ENCODE results near the gene P2RX7.

P2RX7 gene

DNA sequence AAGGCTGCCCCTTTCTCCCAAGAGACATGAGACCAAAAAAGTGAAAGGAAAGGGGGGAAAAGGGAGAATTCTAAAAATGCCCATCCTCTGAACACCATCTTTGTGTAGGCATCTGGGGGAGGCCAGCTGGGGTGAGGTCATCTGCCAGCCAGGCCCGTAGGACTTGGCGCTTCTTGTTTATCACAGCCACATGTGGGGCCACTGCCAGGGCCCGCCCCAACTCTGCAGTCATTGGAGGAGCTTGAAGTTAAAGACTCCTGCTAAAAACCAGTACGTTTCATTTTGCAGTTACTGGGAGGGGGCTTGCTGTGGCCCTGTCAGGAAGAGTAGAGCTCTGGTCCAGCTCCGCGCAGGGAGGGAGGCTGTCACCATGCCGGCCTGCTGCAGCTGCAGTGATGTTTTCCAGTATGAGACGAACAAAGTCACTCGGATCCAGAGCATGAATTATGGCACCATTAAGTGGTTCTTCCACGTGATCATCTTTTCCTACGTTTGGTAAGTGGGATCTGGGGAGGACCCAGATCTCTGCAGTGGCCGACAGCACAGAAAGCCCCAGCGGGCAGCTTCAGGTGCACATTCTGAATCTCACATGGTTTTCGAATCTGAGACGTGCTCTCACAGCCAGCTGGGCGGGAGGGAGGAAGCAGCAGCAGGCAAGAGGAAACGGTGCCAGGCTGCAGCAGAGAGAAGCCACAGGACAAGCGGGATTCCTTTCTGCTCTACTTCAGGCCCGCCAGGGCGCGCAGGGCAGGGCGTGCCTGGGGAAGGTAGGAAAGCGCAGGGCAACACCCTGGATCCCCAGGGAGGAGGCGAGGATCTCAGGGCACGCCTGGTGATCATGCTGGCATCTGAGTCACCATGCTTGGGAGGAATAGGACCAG, at the start of gene P2RX7:
Gene P2RX7, plus strand, starts transcription at position 276 of the 881 bp plus-strand sequence. Its CDS starts 95 bp downstream, at position 371.
- peak; percentile 91 for DNase-seq (ENCODE audit: low spot score)

DNA sequence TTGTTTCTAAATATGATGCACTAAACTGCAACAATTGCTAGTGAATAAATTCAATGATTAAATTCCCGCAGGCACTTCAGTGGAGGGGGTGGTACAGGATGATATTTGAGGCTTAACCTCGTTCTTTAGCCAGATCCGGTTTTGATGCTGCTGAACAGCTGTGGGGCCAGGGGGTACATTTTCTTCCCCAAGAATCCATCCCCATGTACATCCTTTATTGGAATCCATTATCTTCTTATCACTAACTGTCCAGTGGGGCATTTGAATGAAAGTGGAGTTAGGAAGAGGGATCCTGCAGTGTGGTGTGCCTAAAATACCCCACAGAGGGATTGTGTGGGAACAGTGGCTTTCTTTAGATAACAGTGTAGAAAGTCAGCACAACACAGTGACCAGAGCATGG, 48.4 kb upstream of the P2RX7 start:
- DNase-seq (ENCODE audit: low spot score), result no peak

DNA sequence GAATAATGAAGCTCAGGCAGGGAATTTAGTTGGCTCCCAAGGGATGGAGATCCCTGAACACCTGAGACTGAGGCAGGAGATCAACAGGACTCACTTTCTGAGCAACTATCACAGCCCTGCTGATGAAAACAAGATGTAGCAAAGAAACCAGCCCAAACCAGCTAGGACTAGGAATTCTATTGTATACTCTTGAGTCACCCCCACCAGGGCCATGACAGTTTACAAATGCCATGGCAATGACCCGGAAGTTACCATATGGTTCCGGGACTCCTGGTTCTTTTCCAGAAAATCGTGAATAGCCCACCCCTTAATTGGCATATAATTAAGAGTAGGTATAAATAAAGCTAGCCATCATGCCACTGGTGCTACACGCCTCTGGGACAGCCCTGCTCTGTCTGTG, 47.6 kb upstream of the P2RX7 start:
- DNase-seq (ENCODE audit: low spot score), result no peak

- no peak for DNase-seq (ENCODE audit: low spot score)
Observed at GRCh38 chr12:121085506-121086353, 46.9 kb upstream of the P2RX7 start.

DNA sequence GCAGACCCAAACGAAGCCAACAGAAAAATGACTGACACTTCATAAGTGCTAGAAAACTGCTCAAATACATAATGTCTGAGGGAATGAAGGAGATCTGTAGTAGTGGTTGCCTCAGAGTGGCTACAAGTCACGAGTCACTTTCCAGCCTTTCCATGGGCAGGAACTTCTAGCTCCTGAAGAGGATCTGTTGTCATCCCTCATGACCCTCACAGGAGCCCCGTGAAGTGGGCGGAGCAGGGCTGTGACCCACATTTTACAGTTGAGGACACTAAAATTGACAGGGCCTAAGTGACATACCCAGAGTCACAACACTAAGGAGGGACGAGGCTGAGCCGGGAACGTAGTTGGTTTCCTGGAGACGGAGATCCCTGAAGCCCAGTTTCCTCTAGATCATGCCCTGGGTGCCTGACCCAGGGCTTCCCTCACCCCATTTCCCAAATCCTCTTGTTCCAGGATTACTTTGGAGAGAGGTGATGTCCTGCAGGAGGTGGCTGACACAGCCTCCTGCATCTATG, 45.8 kb upstream of the P2RX7 start:
- DNase-seq (ENCODE audit: low spot score), result no peak

DNA sequence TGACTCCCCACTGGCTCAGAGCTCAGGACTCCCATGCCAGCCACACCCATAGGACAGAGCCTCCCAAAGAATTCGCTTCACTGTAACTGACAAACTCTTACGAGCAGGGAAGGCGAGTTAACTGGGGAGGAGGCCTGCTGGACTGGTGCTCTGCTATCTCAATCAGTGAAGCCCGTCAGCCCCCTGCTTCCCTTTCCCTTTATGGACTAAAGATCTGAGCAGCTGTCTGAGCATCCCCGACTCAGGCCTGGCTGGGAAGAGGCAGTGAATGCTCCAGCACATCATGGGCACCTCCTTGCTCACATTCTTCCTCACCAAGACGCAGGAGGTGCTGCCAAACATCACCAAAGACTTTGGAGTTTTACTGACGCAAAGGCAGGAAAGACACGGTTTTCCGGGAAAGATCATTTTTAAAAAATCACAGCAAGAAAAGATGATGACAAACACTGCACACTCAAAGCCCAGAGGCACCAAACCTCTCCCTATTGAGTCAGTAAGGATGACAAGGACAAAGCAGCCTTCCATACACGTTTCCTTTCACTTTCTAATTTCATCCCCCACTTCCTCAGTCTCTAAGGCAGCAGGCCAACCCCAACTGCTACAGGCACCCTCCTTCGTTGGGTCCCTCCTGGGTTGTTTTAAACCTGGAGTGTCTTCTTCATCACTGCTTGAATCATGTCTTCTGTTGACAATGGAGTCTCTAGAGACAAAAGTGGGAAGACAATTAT, 45.0 kb upstream of the P2RX7 start:
- no peak for DNase-seq (ENCODE audit: low spot score)

DNA sequence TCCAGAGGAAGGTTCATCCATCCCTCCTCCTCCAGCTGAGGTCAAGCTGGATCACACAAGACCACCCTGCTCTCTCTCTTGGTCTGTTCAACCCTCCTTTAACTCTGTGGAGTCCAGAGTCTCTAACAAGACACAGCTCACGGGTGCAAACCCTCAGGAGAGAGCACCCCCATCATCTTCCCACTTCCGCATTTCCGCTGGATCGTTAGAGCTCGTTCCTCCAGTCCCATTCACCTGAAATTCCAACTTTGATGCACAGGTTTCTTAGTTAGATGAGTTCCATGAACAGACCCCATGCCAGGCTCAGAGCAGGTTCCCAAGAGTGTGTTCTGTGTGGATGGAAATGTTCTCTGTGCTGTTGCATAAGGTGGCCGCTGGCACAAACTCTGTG, 44.5 kb upstream of the P2RX7 start:
- DNase-seq (ENCODE audit: low spot score), result no peak

DNA sequence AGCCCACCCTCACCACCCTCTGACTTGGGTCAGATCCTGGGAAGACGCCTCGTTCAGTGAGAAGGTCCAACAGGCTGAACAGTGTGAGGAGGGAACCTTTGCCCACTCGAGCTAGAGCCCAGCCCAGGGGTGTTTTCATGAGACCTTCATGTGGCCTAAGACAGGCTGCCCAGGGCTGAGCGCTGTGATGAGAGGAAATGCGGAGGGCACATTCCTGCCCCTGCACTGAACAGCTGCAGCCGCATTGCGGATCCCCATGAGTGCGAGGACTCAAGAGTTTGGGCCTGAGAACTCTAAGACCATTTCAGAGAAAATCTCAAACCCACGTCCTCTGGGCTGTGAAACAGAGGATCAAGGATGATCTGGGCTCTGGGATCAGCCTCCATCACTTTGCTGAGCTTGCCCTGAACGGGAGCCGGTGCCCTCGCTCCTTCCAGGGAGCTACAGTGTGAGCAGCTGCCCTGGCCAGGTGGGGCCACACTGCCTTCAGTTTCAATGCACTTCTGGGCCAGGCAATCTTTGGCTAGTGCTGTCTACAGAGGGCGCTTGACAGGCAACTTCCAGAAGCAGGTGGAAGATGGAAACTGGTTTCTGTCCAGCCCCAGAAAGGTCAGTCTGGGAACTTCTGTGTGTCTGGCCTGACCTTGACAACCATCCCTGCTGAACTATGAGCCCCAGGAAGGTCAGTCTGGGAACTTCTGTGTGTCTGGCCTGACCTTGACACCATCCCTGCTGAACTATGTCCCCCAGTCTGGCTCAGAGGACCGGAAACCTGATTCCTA, 43.5 kb upstream of the P2RX7 start:
- no peak for DNase-seq (ENCODE audit: low spot score)

DNA sequence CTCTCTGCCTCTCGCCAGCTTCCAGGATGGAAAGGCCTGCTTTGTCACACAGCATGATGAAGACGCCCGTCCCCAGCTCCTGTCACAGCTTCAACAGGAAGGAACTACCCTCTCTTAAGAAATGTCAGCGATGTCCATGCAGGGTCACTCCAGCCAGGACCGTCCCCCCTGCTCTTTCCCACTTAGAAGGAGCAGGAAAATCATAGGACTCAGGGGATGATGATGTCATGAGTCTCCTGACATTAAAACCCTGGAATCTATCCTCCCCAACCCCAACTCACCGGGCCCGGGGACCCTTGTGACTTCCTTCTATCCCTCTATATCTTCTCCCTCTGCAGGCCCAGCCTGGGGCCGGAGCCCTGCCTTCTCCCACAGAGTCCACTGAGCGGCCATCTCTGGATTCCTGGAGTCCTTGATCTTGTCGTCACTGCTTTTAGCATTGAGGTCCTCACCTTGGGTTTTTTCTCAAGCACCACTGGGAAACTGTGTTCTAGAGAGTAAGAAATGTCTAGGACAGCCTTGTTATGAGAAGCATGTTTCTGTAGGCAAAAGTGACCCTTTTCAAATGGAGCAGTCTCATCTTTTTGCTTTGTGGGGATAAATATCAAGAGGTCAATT, 42.8 kb upstream of the P2RX7 start:
- no peak for DNase-seq (ENCODE audit: low spot score)

DNA sequence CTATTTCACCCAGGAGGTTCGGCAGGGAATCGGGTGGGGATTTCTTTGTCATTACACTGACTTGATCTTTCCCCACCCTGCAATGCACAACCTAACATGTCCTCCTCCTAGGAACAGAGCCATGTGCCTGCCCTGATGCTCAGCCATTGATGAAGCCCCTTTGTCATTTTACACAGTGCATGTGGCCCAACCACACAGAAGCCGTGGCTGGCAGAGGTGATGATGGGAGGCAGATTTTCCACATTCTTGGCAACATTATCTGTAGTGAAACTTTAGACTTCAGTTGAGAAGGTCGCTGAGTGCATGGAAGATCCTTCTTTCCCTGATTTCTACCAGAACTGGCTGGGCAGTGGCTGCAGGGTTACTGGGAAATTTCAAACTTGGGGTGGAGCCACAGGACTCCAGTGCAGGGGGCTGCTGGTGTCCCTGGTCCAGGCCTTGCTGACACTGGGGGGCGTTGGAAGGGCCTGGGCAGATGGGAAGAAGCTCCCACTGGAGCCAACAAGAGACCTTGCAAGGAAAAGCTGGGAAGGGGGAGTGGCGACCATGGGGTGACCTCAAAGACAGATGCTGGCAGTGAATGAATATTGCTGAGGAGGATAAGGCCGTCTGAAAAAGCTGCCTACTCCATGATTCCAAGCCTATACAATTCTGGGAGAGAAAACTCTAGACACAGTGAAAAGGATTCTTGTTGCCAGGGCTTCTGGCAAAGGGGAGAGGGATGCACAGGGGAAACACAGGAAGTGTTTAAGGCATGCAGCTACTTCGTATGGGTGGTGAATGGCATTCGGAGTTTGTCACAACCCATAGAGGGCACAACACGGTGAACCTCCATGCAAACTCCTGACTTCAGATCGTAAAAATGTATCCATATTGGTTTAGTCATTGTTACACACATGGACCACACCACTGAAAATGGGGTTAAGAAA, 41.8 kb upstream of the P2RX7 start:
- no peak for DNase-seq (ENCODE audit: low spot score)

- DNase-seq (ENCODE audit: low spot score), result no peak
Observed at GRCh38 chr12:121092034-121092433, 40.6 kb upstream of the P2RX7 start.

DNA sequence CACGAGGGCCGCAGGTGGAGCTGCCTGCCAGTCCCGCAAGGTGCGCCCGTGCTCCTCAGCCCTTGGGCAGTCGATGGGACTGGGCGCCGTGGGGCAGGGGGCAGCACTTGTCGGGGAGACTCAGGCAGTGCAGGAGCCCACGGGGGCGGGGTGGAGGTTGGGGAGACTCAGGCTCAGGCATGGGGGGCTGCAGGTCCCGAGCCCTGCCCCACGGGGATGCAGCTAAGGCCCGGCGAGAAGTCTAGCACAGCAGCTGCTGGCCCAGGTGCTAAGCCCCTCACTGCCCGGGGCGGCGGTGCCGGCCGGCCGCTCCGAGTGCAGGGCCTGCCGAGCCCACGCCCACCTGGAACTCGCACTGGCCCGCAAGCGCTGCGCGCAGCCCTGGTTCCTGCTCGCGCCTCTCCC, 39.2 kb upstream of the P2RX7 start:
- DNase-seq (ENCODE audit: low spot score), result no peak

DNA sequence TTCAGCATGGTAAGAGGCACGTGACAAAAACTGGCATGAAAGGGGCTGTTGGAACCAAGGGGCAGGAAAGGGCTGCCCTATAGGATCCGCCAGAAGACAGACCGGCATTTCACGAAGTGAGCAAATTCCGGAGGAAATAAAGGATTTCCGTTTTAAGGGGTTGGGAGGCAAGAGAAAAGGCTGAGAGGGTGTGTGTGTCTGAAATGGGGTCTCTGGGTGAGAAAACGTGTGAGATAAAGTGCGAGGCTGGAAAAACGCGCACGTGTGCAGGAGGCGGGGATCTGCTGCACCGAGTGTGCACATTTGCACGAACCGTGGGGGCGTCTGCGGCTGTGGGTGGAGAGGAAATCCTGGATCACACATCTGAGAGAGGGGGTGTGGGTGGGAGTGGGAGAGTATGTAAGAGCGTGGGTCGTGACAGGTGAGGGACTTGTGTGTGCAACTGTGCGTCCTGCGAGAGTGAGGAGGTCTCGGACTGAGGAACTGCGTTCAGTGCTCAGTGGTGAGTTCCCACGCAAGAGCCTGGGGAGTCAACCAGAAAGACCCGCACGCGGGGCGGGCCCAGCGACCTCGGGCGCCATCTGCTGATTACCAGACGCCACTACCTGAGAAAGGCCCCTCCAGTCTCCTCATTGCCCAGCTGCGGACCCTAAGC, 37.0 kb upstream of the P2RX7 start:
- peak; percentile 53 for DNase-seq (ENCODE audit: low spot score)

GRCh38 chr12:121096199-121096798, 36.4 kb upstream of the P2RX7 start:
- no peak for DNase-seq (ENCODE audit: low spot score)

DNA sequence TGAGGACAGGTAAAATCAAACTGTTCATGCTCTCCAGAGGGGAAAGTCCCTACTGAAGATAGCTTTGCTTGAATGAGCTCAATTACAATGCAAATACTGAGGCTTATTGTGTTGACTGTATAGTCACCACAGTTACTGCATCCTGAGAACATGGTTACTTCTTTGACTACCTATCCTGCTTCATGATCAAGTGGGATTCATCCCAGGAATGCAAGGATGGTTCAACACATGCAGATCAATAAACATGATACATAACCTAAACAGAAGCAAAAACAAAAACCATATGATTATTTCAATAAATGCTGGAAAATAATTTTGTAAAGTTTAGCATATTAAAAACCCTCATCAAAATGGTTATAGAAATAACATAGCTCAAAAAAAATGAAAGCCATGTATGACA, 32.9 kb upstream of the P2RX7 start:
- peak; percentile 18 for DNase-seq (ENCODE audit: low spot score)

DNA sequence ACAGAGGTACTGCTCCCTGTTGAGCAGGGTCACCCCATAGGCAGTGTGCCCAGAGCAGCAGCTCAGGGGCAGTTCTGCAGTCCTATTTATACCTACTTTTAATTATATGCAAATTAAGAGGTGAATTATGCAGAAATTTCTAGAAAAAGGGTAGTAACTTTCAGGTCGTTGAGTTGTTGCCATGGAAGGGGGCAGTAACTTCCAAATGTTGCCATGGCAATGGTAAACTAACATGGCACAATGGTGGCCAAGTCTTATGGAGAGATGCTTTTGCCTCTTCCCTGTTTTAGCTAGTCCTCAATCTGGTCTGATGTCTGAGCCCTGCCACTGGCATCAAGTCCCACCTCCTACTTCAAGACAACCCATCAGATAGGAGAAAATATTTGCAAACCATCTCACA, 30.4 kb upstream of the P2RX7 start:
- DNase-seq (ENCODE audit: low spot score), result no peak

GRCh38 chr12:121107681-121108080, 25.0 kb upstream of the P2RX7 start:
- DNase-seq (ENCODE audit: low spot score), result no peak

- no peak for DNase-seq (ENCODE audit: low spot score)
Observed at GRCh38 chr12:121108492-121108891, 24.2 kb upstream of the P2RX7 start.

Data from kidney tubule cell (primary cell).